Right forelimb (tissue), 1 donor: ENCODE results near the gene FCRLB.
"Not testable (repeated sequence)": the region's sequence is repeated elsewhere in the genome, so short reads cannot be mapped to it uniquely, and the experiment has no call there.

ENCODE experiments used
- DNase-seq: peaks from one replicate; pipeline ENCODE4 v3.0.0-alpha.2; 2018

The FCRLB gene

GRCh38 chr1:161721738-161722343, 497 bp downstream of the FCRLB start:
- no peak for DNase-seq

GRCh38 chr1:161722406-161722805, 1.1 kb downstream of the FCRLB start:
- DNase-seq, result no peak

GRCh38 chr1:161723459-161724141, 2.3 kb downstream of the FCRLB start:
- DNase-seq, result no peak

- DNase-seq, result not testable (repeated sequence)
These were observed 4.0 kb downstream of the FCRLB start for GRCh38 chr1:161725258-161725907.

GRCh38 chr1:161725908-161726472, 4.6 kb downstream of the FCRLB start:
- peak; percentile 82 for DNase-seq

GRCh38 chr1:161726473-161727255, 5.3 kb downstream of the FCRLB start:
- DNase-seq, result peak; percentile 95

GRCh38 chr1:161727256-161727924, 6.0 kb downstream of the FCRLB start:
- no peak for DNase-seq

GRCh38 chr1:161728376-161729226, 7.3 kb downstream of the FCRLB start:
- DNase-seq, result no peak

GRCh38 chr1:161730050-161730564, 8.8 kb downstream of the FCRLB start:
- DNase-seq, result no peak

GRCh38 chr1:161731241-161731640, 9.9 kb downstream of the FCRLB start:
- no peak for DNase-seq

- no peak for DNase-seq
These were observed 10.8 kb downstream of the FCRLB start for GRCh38 chr1:161731981-161732718.

- no peak for DNase-seq
These were observed 12.2 kb downstream of the FCRLB start for GRCh38 chr1:161733526-161733925.

- no peak for DNase-seq
These were observed 14.5 kb downstream of the FCRLB start for GRCh38 chr1:161735837-161736236.

GRCh38 chr1:161736335-161736969, 15.1 kb downstream of the FCRLB start:
- DNase-seq, result no peak

GRCh38 chr1:161737625-161738024, 16.3 kb downstream of the FCRLB start:
- no peak for DNase-seq

- no peak for DNase-seq
These were observed 17.4 kb downstream of the FCRLB start for GRCh38 chr1:161738627-161739287.

- DNase-seq, result no peak
These were observed 18.7 kb downstream of the FCRLB start for GRCh38 chr1:161739865-161740566.

GRCh38 chr1:161740921-161741320, 19.6 kb downstream of the FCRLB start:
- no peak for DNase-seq

- no peak for DNase-seq
These were observed 21.9 kb downstream of the FCRLB start for GRCh38 chr1:161743231-161743630.
